Type B pancreatic cell (in vitro differentiated cells): ENCODE data around the gene RNF135. TPM values are rescaled to one million over a fixed set of nuclear protein-coding genes. Genes with fewer than 3 reads are reported as not detected.
"Not testable (repeated sequence)": the region's sequence is repeated elsewhere in the genome, so short reads cannot be mapped to it uniquely, and the experiment has no call there.

Experiments used
- DNase-seq: peaks from one replicate; pipeline ENCODE4 v3.0.0; 2021; ENCODE audit warnings: mixed read lengths; ENCODE audit not compliant: unreplicated experiment; ENCODE audit errors: extremely low spot score
- H3K27ac Mint-ChIP-seq: 2 replicates; pipeline ENCODE4 v1.8.0; 2021; ENCODE audit warnings: mild to moderate bottlenecking, mixed read lengths
- H3K27me3 Mint-ChIP-seq: 2 replicates; pipeline ENCODE4 v1.8.0; 2021; ENCODE audit warnings: mixed read lengths
- H3K36me3 Mint-ChIP-seq: 2 replicates; pipeline ENCODE4 v1.8.0; 2021; ENCODE audit warnings: mixed read lengths
- H3K4me1 Mint-ChIP-seq: one replicate; pipeline ENCODE4 v1.8.0; 2021; ENCODE audit warnings: mixed read lengths; ENCODE audit not compliant: unreplicated experiment
- H3K4me3 Mint-ChIP-seq: 2 replicates; pipeline ENCODE4 v1.8.0; 2021; ENCODE audit warnings: mild to moderate bottlenecking, mixed read lengths
- H3K9me3 Mint-ChIP-seq: 2 replicates; pipeline ENCODE4 v1.8.0; 2021; ENCODE audit warnings: mixed read lengths
- total RNA-seq: library from RNA; stranded (reverse); gene quantifications from 2 replicates; pipeline ENCODE4 v1.2.1, GENCODE V29; 2021; ENCODE audit warnings: low replicate concordance
- TF ChIP-seq, protein P1 (sequence below): fragments of 200-600 bp; sonication (generic); conservative IDR thresholded peaks from 2 replicates; pipeline ENCODE4 v1.5.0; 2021; ENCODE audit warnings: antibody characterized with exemption, mild to moderate bottlenecking

The RNF135 gene
- total RNA-seq, 1 donor from 2014 or later: 8.8 TPM

DNA sequence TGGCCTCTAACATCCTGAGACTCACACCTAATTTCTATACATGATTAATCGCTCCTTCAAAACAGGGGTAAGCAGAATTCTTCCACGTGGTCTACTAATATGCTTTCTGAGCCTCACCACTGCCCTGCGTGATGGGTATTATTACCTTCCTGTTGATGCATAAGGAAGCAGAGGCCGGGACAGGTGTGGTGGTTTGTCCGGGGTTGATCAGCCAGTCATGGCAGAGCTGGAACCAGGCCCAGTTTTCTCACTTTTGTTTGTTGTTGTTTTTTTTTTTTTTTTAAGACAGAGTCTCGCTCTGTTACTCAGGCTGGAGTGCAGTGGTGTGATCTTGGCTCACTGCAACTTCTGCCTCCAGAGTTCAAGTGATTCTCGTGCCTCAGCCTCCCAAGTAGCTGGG, 31.2 kb downstream of the RNF135 start:
- peaks cover 36% of the 10 kb centered on the region for H3K36me3 Mint-ChIP-seq
- no peak overlapping the region for H3K4me3 Mint-ChIP-seq
- no peaks in the 10 kb centered on the region for H3K27me3 Mint-ChIP-seq
- no peaks in the 10 kb centered on the region for H3K9me3 Mint-ChIP-seq
- TF ChIP-seq, protein P1, sequence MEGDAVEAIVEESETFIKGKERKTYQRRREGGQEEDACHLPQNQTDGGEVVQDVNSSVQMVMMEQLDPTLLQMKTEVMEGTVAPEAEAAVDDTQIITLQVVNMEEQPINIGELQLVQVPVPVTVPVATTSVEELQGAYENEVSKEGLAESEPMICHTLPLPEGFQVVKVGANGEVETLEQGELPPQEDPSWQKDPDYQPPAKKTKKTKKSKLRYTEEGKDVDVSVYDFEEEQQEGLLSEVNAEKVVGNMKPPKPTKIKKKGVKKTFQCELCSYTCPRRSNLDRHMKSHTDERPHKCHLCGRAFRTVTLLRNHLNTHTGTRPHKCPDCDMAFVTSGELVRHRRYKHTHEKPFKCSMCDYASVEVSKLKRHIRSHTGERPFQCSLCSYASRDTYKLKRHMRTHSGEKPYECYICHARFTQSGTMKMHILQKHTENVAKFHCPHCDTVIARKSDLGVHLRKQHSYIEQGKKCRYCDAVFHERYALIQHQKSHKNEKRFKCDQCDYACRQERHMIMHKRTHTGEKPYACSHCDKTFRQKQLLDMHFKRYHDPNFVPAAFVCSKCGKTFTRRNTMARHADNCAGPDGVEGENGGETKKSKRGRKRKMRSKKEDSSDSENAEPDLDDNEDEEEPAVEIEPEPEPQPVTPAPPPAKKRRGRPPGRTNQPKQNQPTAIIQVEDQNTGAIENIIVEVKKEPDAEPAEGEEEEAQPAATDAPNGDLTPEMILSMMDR: no peak
- no peaks in the 10 kb centered on the region for H3K4me1 Mint-ChIP-seq
- H3K27ac Mint-ChIP-seq: no peak overlapping the region
- no peak for DNase-seq

DNA sequence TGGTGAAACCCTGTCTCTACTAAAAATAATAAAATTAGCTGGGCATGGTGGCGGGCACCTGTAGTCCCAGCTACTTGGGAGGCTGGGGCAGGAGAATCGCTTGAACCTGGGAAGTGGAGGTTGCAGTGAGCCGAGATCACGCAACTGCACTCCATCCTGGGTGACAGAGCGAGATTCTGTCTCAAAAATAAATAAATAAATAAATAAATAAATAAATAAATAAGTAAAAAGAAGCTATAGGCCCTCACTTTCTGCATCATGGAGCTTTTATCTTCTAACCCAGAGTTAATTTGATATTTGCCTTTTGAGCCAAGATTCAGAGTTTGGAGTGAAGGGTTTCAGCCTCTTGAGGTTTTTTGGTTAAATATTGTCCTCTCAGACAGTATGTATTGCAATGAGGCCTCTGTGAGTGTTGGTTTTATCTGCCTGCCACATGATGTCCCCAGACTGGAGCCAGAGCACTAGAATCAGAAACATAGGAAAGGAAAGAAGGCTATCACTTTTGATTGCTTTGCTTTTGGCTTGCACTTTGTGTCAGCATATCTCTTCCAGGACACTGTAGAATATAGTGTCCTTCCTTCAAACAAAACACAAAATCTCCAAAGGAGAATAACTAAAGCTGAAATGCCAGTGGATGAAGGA, 32.5 kb downstream of the RNF135 start:
- peaks cover 35% of the 10 kb centered on the region for H3K36me3 Mint-ChIP-seq
- H3K9me3 Mint-ChIP-seq: peaks cover 4% of the 10 kb centered on the region
- no peak for DNase-seq
- TF ChIP-seq, protein P1: no peak
- H3K4me1 Mint-ChIP-seq: peaks cover 10% of the 10 kb centered on the region
- H3K4me3 Mint-ChIP-seq: no peak overlapping the region
- H3K27ac Mint-ChIP-seq: no peak overlapping the region
- peaks cover 10% of the 10 kb centered on the region for H3K27me3 Mint-ChIP-seq

DNA sequence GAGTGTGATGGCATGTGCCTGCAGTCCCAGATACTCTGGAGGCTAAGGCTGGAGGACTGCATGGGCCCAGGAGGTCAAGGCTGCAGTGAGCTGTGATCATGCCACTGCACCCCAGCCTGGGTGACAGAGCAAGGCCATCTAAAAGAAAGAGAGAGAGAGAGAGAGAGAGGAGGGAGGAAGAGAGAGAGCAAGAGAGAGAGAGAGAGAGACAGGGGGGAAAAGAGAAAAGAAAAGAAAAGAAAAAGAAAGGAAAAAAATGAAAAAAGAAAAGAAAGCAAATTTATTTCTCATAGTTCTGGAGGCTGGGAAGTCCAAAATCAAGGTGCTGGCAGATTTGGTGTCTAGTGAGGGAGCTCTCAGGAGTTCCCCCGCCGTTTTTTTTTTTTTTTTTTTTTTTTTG, 33.3 kb downstream of the RNF135 start:
- Mint-ChIP-seq H3K4me1 (peaks cover 10% of the 10 kb centered on the region), H3K27ac (no peak overlapping the region), H3K27me3 (peaks cover 15% of the 10 kb centered on the region), H3K4me3 (no peak overlapping the region), H3K9me3 (peaks cover 4% of the 10 kb centered on the region), H3K36me3 (peaks cover 32% of the 10 kb centered on the region)
- TF ChIP-seq, protein P1: no peak
- no peak for DNase-seq

DNA sequence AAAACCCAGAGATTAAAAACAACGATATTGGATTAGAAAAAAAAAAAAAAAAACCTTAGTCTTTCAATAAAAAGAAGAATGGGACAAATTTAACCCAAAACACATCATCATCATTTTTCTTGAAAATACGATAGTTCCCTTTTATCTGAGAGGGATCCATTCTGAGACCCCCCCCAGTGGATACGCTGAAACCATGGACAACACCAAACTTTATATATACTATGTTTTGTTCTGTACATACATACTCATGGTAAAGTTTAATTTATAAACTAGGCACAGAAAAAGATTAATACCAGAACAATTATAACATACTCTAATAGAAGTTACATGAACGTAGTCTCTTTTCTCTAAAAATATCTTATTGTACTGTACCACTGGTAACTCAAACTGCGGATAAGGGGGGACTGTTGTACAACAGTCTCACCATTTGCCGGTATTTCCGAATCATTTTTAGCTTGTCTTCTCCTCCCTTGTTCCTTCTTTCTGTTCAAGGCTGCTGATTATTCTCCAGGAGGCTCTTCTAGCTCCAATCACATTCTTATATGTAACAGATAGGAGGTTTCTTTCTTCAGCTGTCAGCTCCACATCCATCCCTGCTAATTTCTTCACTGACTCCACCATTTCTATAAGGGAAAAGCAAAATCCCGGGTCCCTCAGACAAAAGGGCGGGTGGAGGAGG, 37.0 kb downstream of the RNF135 start:
- Mint-ChIP-seq H3K4me1 (peaks cover 14% of the 10 kb centered on the region), H3K27me3 (peaks cover 24% of the 10 kb centered on the region), H3K36me3 (peaks cover 20% of the 10 kb centered on the region), H3K4me3 (peak overlapping the region; percentile 89), H3K9me3 (peaks cover 4% of the 10 kb centered on the region), H3K27ac (peak overlapping the region; percentile 89)
- TF ChIP-seq, protein P1: no peak
- DNase-seq: no peak

DNA sequence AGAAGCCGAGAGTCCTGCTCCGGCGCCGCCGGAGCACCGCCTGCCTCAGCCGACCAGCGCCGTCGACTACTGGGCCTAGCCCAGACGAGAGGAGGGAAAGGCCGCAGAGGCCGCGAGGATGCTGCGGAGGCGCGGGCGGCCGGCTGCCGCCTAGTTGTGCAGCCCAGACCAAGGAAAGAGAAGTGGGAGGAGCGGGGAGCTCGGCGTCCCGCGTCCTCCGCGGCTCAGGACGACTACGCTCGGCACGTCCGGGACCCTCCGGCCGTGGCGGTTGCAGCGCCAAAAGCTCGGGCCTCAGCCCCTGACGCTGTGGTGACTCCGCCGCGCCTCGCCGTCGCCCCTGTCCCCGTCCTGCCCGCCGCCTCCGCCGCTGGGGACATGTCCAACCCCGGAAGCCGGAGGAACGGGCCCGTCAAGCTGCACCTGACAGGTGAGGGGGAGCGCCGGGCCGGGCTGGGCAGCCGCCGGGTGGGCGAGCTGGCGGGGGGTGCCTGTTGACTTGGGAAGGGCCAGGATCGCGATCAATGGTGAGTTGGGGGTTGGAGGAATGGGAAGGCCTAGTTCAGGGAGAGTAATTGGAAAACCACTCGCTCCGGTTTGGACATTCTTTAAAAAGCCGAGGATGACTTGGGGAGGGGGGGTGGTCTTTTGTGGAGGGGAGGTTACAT, 37.7 kb downstream of the RNF135 start:
- peak; percentile 76 for DNase-seq
- Mint-ChIP-seq H3K36me3 (peaks cover 18% of the 10 kb centered on the region), H3K27ac (peak overlapping the region; percentile 89), H3K9me3 (peaks cover 4% of the 10 kb centered on the region), H3K27me3 (peaks cover 24% of the 10 kb centered on the region), H3K4me1 (peaks cover 14% of the 10 kb centered on the region), H3K4me3 (peak overlapping the region; percentile 89)
- TF ChIP-seq, protein P1: no peak

DNA sequence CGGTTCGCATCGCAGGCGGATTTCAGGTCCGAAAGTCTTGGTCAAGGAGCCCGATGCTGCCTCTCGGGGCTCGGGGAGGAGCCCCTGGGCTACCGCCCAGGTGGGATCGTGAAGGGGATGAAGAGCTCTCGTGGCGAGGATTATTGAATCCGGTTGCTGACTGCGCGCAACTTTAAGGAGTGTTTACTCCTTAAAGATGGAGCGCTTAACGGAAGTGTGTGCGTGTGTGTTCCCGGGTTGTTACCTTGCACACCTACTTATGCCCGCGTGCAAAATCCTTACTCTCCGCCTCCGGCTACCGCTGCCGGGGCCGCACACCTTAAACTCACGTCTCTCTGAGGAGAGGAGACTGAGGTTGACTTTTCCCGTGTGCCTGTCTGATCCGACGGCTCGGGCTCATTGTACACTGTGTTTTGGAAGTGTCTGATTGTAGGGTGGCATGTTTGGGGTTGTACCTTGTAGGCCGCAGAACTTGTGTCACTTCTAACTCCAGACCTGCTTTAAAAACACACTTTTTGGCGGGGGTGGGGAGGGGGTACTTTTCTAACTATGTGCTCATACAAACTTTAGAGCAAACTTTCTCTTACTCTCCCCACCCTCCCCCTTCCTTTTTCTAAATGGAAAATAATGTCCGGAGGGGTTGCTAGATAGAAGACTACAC, 38.3 kb downstream of the RNF135 start:
- peak overlapping the region; percentile 89 for H3K27ac Mint-ChIP-seq
- DNase-seq, H3K9me3 Mint-ChIP-seq: not testable (repeated sequence)
- H3K27me3 Mint-ChIP-seq: peaks cover 24% of the 10 kb centered on the region
- peaks cover 16% of the 10 kb centered on the region for H3K36me3 Mint-ChIP-seq
- H3K4me3 Mint-ChIP-seq: peak overlapping the region; percentile 89
- peaks cover 14% of the 10 kb centered on the region for H3K4me1 Mint-ChIP-seq

DNA sequence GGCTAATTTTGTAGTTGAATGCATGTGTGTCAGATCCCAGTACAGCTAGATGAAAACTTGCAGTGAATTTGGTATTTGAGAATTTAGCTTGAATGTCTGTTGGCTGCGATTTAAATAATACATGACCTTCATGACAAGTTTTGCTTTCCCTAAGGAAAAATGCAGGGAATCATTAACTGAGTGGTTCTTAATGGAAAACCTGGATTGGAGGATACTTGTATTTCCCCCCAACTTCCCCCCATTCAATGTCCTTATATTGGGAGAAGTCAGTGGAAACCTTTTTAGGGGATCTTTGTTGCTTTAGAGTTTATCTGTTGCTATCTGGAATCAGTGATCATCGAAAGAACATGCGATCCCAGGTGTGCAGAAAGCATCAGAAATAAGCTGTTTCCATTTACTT, 39.2 kb downstream of the RNF135 start:
- DNase-seq, H3K9me3 Mint-ChIP-seq: not testable (repeated sequence)
- peak overlapping the region; percentile 75 for H3K27ac Mint-ChIP-seq
- H3K36me3 Mint-ChIP-seq: peaks cover 16% of the 10 kb centered on the region
- H3K4me1 Mint-ChIP-seq: peaks cover 14% of the 10 kb centered on the region
- peak overlapping the region; percentile 83 for H3K4me3 Mint-ChIP-seq
- peaks cover 24% of the 10 kb centered on the region for H3K27me3 Mint-ChIP-seq
